ES-I3 (cell line): ENCODE measurements around the gene PCBP3.
A peak's percentile ranks its signal among the peaks of the same experiment; 100 is the strongest.
"Not testable (repeated sequence)": the region's sequence is repeated elsewhere in the genome, so short reads cannot be mapped to it uniquely, and the experiment has no call there.

Experiments
- H3K36me3 ChIP-seq: 2 replicates; pipeline ENCODE4 v1.6.1; 2013; ENCODE audit warnings: mild to moderate bottlenecking, low read length, control low read depth, moderate library complexity; ENCODE audit not compliant: insufficient read depth
- H3K4me1 ChIP-seq: 2 replicates; pipeline ENCODE4 v1.6.1; 2013; ENCODE audit warnings: mild to moderate bottlenecking, control low read depth, low read length; ENCODE audit not compliant: insufficient read depth
- H3K9ac ChIP-seq: 2 replicates; pipeline ENCODE4 v1.6.1; 2013; ENCODE audit warnings: low read depth, mild to moderate bottlenecking, low read length, moderate library complexity
- H3K9me3 ChIP-seq: 2 replicates; pipeline ENCODE4 v1.6.1; 2013; ENCODE audit warnings: mild to moderate bottlenecking, low read length, moderate library complexity; ENCODE audit not compliant: control insufficient read depth, insufficient read depth

Gene PCBP3

DNA sequence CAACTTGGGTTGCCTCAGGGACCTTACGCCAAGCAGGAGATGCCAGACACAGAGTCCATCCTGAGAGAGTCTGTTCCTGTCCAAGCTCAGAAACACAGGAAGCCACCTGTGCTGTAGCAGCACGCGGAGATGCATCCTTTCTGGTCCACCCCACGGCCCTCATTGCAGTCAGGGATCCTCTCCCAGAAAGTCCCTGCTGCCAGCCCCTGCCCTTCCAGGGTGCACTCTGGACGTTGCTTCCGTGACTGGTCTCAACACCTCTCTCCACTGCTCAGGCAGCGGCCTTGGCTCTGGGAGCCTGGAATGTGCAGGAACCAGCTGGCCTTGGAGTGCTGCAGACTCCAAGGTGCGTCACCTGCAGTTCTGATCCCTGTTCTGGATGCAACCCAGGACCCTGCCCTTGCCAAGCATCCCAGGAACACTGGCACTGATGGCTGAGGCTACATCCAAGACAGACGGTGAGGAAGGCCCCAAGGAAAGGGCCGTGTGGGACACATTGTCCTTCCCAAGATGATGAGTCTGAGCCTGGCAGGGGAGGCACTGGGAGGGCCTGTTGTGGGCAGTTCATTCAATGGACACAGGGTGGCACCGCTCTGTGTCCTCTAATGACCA is 316.4 kb downstream of the PCBP3 start:
- Histone ChIP-seq H3K9me3 (peaks cover 11% of the 10 kb centered on the region), H3K4me1 (no peaks in the 10 kb centered on the region)

DNA sequence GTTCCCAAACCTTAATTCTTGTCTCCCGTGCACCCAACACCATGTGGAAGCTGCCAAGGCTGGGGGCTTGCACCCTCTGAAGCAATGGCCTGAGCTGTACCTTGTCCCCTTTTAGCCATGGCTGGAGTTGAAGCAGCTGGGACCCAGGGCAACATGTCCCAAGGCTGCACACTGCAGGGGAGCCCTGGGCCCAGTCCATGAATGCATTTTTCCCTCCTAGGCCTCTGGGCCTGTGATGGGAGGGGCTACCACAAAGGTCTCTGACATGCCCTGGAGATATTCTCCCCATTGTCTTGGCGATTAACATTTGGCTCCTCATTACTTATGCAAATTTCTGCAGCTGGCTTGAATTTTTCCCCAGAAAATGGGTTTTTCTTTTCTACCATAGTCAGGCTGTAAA is 317.9 kb downstream of the PCBP3 start:
- H3K9me3 ChIP-seq = peaks cover 11% of the 10 kb centered on the region
- not testable (repeated sequence) for H3K36me3 ChIP-seq, H3K9ac ChIP-seq, H3K4me1 ChIP-seq

More for the DNA sequence above, 316.4 kb downstream of the PCBP3 start:
- Histone ChIP-seq H3K36me3 (no peaks in the 10 kb centered on the region), H3K9ac (no peak overlapping the region)

DNA sequence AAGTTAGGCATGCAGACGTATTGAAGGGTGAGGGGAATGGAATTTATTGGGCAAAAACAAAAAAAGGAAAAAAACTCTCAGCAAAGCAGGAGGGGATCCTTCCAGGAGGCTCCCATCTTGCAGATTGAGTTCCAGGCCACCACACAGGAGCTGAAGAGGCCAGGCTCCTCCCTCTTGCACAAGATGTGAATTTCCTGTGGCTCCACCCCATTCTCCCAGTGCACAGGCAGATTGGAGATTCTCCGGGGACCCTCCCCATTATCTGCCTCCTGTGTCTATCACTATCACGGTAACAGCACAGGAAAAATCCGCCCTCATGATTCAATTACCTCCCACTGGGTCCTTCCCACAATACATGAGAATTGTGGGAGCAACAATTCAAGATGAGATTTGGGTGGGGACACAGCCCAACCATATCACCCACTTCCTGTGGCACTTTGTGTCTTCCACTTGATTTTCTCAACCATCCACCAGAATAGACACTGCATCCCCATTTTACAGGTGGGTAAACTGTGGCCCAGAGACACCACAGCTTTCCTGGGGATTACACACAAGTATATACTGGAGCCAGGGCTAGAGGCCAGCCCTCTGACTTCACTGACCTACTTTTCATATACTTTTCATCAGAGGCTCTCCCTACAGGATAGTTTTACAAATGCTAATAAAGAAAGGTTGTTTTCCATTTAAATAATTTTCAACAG is 319.2 kb downstream of the PCBP3 start:
- Histone ChIP-seq H3K9ac (no peak overlapping the region), H3K9me3 (peaks cover 11% of the 10 kb centered on the region), H3K4me1 (no peaks in the 10 kb centered on the region), H3K36me3 (no peaks in the 10 kb centered on the region)

DNA sequence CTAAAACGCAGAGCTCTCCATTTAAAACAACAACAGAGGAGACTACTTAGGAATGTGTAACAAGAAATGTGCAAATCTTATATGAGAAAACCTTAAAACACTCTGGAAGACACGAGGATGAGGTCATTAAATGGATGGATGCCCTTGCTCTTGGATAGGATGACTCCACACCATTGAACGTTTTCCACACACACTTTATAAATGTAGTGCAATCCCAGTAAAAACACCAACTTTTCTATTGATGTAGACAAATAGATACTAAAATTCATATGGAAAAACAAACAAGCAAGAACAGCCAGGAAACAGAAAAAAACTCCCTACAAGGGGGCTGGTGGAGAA is 319.7 kb downstream of the PCBP3 start:
- H3K4me1 ChIP-seq = no peaks in the 10 kb centered on the region
- H3K9ac ChIP-seq = no peak overlapping the region
- H3K36me3 ChIP-seq = no peaks in the 10 kb centered on the region
- H3K9me3 ChIP-seq = peaks cover 11% of the 10 kb centered on the region

DNA sequence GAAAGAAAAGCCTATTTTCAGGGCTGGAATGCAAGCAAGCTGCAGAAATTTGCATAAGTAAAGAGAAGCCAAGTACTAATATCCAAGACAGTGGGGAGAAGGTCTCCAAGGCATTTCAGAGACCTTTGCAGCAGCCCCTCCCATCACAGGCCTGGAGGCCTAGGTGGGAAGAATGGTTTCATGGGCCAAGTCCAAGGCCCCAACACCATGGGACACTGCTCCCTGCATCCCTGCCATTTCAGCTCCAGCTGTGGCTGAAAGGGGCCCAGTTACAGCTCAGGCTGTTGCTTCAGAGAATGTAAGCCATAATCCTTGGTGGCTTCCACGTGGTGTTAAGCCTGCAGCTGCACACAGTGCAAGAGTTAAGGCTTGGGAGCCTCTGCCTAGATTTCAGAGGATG is 321.1 kb downstream of the PCBP3 start:
- peaks cover 11% of the 10 kb centered on the region for H3K9me3 ChIP-seq

DNA sequence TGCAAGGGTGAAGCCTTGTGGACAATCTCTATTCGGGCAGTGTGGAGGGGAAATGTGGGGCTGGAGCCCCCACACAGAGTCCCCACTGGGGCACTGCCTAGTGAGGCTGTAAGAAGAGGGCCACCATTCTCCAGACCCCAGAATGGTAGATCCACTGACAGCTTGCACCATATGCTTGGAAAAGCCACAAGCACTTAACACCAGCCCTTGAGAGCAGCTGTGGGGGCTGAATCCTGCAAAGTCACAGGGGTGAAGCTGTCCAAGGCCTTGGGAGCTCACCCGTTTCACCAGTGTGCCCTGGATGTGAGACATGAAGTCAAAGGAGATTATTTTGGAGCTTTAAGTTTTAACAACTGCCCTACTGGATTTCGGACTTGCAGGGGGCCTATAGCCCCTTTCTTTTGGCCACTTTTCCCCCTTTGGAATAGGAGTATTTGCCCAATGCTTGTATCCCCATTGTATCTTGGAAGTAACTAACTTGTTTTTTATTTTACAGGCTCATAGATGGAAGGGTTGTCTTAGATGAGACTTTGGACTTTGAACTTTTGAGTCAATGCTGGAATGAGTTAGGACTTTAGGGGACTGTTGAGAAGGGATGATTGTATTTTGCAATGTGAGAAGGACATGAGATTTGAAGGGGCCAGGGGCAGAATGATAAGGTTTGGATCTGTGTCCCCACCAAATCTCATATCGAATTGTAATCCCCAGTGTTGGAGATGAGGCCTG is 321.7 kb downstream of the PCBP3 start:
- peaks cover 11% of the 10 kb centered on the region for H3K9me3 ChIP-seq
- no peak overlapping the region for H3K9ac ChIP-seq
- H3K36me3 ChIP-seq = no peaks in the 10 kb centered on the region

More for the DNA sequence above, 321.1 kb downstream of the PCBP3 start:
- Histone ChIP-seq H3K9ac (no peak overlapping the region), H3K4me1 (no peaks in the 10 kb centered on the region), H3K36me3 (no peaks in the 10 kb centered on the region)

DNA sequence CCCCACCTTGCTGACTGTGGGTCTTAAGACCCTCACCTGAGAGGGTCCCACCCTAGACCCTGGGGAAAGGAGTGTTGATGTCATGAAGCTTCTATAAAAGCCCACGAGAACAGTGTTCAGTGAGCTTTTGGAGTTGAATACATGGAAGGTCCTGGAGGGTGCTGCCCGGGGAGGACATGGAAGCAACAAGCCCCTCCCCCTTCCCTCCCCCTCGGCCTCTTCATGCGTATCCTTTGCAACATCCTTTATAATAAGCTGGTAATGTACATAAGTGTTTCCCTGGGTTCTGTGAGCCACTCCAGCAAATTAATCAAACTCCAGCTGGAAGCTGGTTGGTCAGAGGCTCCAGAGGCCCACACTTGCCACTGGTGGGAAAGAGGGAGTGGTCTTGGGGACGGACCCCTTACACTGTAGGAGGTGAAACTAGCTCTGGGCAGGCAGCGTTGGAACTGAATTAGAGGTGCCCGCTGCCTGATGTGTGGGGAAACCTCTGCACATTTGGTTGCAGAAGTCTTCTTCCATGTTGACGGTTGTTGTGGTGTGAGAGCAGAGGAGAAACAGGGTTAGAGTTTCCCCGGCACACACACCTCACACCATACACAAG is 323.4 kb downstream of the PCBP3 start:
- H3K36me3 ChIP-seq = no peaks in the 10 kb centered on the region
- peaks cover 6% of the 10 kb centered on the region; the same call in 1 of the 2 replicates for H3K4me1 ChIP-seq
- H3K9ac ChIP-seq = no peak overlapping the region
- peaks cover 11% of the 10 kb centered on the region for H3K9me3 ChIP-seq

More for the DNA sequence above, 321.7 kb downstream of the PCBP3 start:
- H3K4me1 ChIP-seq = peaks cover 4% of the 10 kb centered on the region; the same call in 1 of the 2 replicates

DNA sequence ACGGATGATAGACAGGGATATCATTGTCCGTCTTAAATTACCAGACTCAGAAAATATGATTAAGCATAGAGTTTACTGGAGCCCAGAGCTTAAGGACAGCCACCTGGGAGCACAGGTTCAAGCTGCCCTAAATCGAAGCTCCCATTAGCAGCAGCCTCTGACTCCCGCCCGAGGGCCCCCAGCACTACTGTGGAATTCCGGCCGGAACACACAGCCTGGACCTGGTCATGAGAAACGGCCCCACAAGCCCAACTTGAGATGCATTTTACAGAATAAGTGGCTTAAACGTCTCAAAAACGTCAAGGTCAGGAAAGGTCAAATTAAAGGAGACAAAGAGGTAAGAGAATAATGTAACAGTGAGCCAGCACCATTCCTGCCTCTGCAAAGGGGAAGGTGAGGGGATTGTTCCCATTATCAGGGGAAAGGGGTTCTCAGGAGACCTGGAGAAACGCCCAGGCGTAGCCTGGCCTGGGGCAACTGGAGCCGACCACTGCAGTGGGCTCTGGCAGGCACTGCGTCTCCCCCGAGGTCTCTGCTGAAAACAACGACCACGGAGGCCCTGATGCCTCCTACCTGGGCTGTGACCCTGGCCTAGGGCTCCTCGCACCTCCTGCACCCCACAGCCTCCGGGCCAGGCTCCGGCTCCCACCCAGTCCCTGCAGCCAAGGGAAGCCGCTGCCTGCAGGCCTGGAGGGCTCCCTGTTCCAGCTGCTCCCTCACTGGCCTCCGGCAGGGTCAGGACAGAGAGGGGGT is 326.6 kb downstream of the PCBP3 start:
- peaks cover 15% of the 10 kb centered on the region; the same call in 1 of the 2 replicates for H3K4me1 ChIP-seq
- no peaks in the 10 kb centered on the region for H3K36me3 ChIP-seq
- H3K9ac ChIP-seq = no peak overlapping the region
- H3K9me3 ChIP-seq = no peaks in the 10 kb centered on the region

DNA sequence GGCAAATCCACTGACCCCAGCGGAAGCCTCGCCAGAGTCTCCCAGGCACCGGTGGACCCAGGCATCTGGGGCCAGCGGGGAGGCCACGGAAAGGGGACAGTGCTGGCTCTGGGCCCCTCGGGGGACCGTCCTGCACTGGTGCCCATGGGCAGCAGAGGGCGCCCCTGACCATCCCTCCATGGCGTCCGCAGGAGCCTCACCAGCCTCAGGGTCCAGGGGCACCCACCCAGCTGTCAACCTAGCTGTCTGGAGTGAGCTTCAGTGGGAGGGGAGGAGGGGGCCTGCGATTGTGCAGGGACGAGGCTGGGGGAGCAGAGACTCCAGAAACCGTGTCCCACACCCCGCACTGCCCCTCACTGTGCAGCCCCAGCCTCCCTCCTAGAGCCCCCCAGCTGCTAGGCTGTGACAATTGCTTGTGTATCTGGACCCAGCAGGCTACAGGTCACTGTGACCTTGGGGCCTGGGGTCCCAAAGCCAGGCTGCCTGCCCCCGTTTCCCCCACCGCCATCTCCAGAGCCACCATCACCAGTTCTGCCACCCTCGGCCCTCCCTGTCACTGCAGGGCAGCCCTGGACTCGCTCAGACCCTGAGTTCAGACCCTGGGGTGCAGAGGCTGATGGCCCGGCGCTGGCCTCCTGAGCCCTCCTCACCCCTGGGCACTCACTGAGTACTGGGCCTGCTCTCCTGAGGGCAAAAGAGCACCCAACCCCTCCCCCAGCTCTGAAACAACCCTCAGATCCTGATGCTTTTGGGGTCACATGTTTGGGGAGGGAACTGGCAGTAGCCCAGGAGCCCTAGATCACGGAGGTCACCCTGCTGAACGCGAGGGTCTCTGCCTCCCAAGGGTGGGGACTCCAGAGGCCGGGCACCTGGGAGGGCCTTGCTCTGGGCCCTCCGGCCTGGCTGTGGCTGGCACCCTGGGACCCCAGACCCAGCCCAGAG is 327.4 kb downstream of the PCBP3 start:
- Histone ChIP-seq H3K4me1 (peaks cover 15% of the 10 kb centered on the region; the same call in 1 of the 2 replicates), H3K9ac (no peak overlapping the region), H3K36me3 (no peaks in the 10 kb centered on the region), H3K9me3 (no peaks in the 10 kb centered on the region)

DNA sequence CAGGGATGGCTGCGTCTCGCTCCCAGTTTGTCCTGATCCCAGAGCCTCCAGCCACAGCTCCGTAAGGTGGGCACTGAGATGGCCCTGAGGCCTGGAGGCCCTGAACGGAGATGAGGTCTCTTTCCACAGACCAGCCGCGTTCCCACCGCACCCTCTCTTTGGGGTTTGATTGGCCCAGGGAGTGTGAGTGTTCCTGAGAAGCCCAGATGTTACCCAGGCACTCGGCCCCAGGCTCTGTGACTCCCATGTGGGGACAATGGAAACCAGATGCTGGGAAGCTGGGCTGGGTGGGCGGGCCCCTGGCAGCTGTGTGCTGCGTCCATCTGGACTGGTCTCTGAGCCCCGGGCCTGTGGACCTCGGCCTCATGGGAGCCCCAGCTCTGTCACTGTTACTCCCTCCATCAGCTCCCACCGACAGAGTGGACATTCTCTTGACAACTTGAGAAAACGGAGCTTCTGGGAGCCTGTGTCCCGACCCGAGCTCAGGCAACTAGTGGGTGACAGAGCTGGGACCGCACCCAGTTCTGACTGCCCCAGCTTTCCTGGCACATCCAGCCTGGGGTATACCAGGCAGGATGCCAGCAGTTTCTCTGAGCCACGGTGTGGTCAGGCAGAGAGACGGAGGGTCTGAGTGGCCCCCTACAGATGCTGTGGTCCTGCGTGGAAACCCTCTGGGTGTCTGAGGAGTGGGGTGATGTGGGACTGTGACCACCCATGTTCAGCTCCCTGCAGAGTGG is 328.3 kb downstream of the PCBP3 start:
- Histone ChIP-seq H3K9ac (peak overlapping the region; percentile 76), H3K36me3 (no peaks in the 10 kb centered on the region), H3K4me1 (peaks cover 15% of the 10 kb centered on the region; the same call in 1 of the 2 replicates), H3K9me3 (no peaks in the 10 kb centered on the region)

DNA sequence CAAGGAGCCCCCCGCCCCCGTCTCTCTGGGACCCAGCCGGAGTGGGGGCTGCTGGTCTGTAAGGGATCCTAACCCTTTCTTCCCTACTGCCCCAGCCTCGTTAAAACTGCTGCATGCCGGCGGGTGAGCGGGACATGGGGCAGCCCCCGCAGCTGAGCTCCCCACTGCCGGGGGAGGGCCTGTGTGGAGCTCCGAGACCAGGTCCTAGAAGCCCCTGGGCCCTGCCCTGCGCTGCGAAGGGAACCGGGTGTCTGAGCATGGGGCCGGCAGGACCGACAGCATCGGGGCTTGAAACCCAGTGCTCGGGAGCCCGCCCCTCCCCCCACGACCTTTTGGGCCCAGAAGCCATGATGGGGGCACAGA is 328.8 kb downstream of the PCBP3 start:
- Histone ChIP-seq H3K9me3 (no peaks in the 10 kb centered on the region), H3K9ac (peak overlapping the region; percentile 76), H3K4me1 (peaks cover 15% of the 10 kb centered on the region; the same call in 1 of the 2 replicates), H3K36me3 (no peaks in the 10 kb centered on the region)

DNA sequence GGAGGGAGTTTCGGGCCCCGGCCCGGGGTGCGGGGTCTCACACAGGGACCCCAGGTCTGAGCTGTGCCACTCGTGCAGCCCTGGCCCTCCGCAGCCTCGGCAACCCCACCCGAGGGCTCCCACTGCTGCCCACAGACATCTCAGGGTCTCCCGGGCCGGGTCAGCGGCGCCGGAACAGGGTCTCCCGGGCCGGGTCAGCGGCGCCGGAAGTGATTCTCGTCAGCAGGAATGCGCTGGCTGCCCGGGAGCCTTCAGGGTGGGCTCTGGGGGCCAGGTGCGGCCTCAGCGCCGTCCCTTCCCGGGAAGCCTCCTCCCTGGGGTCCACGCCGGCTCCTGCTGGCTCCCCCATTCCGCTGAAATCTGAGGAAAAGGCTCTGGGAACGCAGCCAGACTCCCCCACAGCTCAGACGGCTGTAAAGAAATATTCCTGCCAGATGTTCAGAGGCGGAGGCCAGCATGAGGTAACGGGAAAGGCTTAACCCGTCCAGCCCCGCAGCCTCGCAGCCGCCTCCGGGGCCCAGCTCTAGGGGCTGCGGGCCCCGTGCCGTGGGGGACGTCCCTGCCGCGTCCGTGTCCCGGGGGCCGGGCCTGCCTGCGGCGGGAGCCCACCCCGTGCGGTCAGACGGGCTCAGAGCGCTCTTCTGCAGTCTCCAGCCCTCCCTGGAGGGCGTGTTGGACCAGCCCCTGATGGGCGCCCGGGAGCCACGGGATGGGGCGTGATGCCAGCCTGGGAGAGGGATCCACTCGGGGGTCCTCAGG is 329.4 kb downstream of the PCBP3 start:
- Histone ChIP-seq H3K4me1 (peaks cover 15% of the 10 kb centered on the region; the same call in 1 of the 2 replicates), H3K9me3 (no peaks in the 10 kb centered on the region), H3K9ac (peak overlapping the region; percentile 76)

More for the DNA sequence above, 329.4 kb downstream of the PCBP3 start:
- H3K36me3 ChIP-seq = no peaks in the 10 kb centered on the region
